IMR-90 (cell line): ENCODE data around the gene RFPL2. TPM values are rescaled to one million over a fixed set of nuclear protein-coding genes. Genes with fewer than 3 reads are reported as not detected.

Experiments used
- ATAC-seq: fragments of 200-7000 bp; cut with Tn5 transposase; 2 replicates; pipeline ENCODE4 v1.9.1; 2020; ENCODE audit warnings: low read depth, mild to moderate bottlenecking, moderate library complexity
- BruUV-seq: library from RNA; stranded (reverse); fragments of 400-500 nt; replicated peaks from 2 replicates; lab custom pipeline; 2021; lab: Mats Ljungman, UMichigan
- CTCF ChIA-PET: fragments of 300-600 bp; formaldehyde crosslinking; extraction: SDS; loops from one replicate; lab custom pipeline; 2021; ENCODE audit warnings: antibody characterized with exemption; lab: Yijun Ruan, JAX
- POLR2A ChIA-PET: fragments of 300-600 bp; sonication (Branson Sonifier 250); formaldehyde crosslinking; loops from one replicate; lab custom pipeline; 2022; ENCODE audit warnings: antibody characterized with exemption; ENCODE audit not compliant: unreplicated experiment; lab: Charles Lee
- DNase-seq: peaks from one replicate; pipeline ENCODE4 v3.0.0; 2013
- H2AFZ ChIP-seq: replicated peaks from 2 replicates; pipeline ENCODE3; 2013; ENCODE audit warnings: low read length, mild to moderate bottlenecking; ENCODE audit not compliant: poor library complexity
- H2AK5ac ChIP-seq: 2 replicates; pipeline ENCODE4 v1.6.1; 2013; ENCODE audit warnings: low read depth, low read length, inconsistent platforms
- H2AK9ac ChIP-seq: replicated peaks from 2 replicates; pipeline ENCODE3; 2013; ENCODE audit warnings: mild to moderate bottlenecking, low read depth, low read length, moderate library complexity; ENCODE audit not compliant: poor library complexity
- H2BK120ac ChIP-seq: 2 replicates; pipeline ENCODE4 v1.6.1; 2013; ENCODE audit warnings: low read depth, low read length, inconsistent platforms
- H2BK15ac ChIP-seq: 3 replicates; pipeline ENCODE4 v1.6.1; 2013; ENCODE audit warnings: low read depth, low read length, inconsistent platforms
- H2BK20ac ChIP-seq: 2 replicates; pipeline ENCODE4 v1.6.1; 2013; ENCODE audit warnings: low read depth, mild to moderate bottlenecking, inconsistent platforms, low read length, moderate library complexity
- H2BK5ac ChIP-seq: 2 replicates; pipeline ENCODE4 v1.6.1; 2013; ENCODE audit warnings: mild to moderate bottlenecking, low read depth, low read length, inconsistent platforms; ENCODE audit not compliant: poor library complexity, severe bottlenecking
- H3K14ac ChIP-seq: replicated peaks from 2 replicates; pipeline ENCODE4 v1.6.1; 2013; ENCODE audit warnings: low read depth, low read length, inconsistent platforms
- H3K18ac ChIP-seq: 2 replicates; pipeline ENCODE4 v1.6.1; 2013; ENCODE audit warnings: low read depth, low read length, control low read depth
- H3K23ac ChIP-seq: 2 replicates; pipeline ENCODE4 v1.6.1; 2013; ENCODE audit warnings: low read depth, low read length, inconsistent platforms
- H3K27ac ChIP-seq: 2 replicates; pipeline ENCODE4 v1.5.1; 2013; ENCODE audit warnings: mild to moderate bottlenecking, control low read depth, low read length; ENCODE audit not compliant: insufficient read depth
- H3K27me3 ChIP-seq: 2 replicates; pipeline ENCODE4 v1.6.1; 2013; ENCODE audit warnings: low read length; ENCODE audit not compliant: control insufficient read depth, insufficient read depth
- H3K36me3 ChIP-seq: 2 replicates; pipeline ENCODE4 v1.6.1; 2013; ENCODE audit warnings: low read length, mixed read lengths; ENCODE audit not compliant: control insufficient read depth, insufficient read depth
- H3K4ac ChIP-seq: 2 replicates; pipeline ENCODE4 v1.6.1; 2013; ENCODE audit warnings: low read depth, low read length, inconsistent platforms
- H3K4me1 ChIP-seq: 2 replicates; pipeline ENCODE4 v1.6.1; 2013; ENCODE audit warnings: low read length, mixed read lengths; ENCODE audit not compliant: control insufficient read depth, insufficient read depth
- H3K4me2 ChIP-seq: 2 replicates; pipeline ENCODE4 v1.6.1; 2013; ENCODE audit warnings: low read depth, mild to moderate bottlenecking, control low read depth, low read length, moderate library complexity
- H3K4me3 ChIP-seq: 2 replicates; pipeline ENCODE4 v1.5.1; 2013; ENCODE audit warnings: low read depth, mild to moderate bottlenecking, control low read depth, low read length, moderate library complexity; ENCODE audit not compliant: insufficient read depth
- H3K56ac ChIP-seq: 2 replicates; pipeline ENCODE4 v1.6.1; 2013; ENCODE audit warnings: low read length, inconsistent platforms; ENCODE audit not compliant: insufficient read depth; ENCODE audit errors: extremely low read depth
- H3K79me1 ChIP-seq, 2 experiments: 2 replicates each; pipeline ENCODE4 v1.6.1; 2013; ENCODE audit warnings: low read length in 2 of 2, inconsistent platforms in 1 of 2, low read depth in 1 of 2
- H3K9ac ChIP-seq: 2 replicates; pipeline ENCODE4 v1.6.1; 2013; ENCODE audit warnings: low read depth, low read length, control low read depth
- H3K9me1 ChIP-seq: 2 replicates; pipeline ENCODE4 v1.6.1; 2013; ENCODE audit warnings: low read length, inconsistent platforms; ENCODE audit not compliant: insufficient read depth
- H3K9me3 ChIP-seq: 2 replicates; pipeline ENCODE4 v1.6.1; 2013; ENCODE audit warnings: low read length; ENCODE audit not compliant: control insufficient read depth, insufficient read depth
- H4K20me1 ChIP-seq: 2 replicates; pipeline ENCODE4 v1.6.1; 2013; ENCODE audit warnings: low read length, inconsistent platforms; ENCODE audit not compliant: insufficient read depth
- H4K5ac ChIP-seq: 2 replicates; pipeline ENCODE4 v1.6.1; 2013; ENCODE audit warnings: mild to moderate bottlenecking, low read depth, low read length, control low read depth
- H4K8ac ChIP-seq, 2 experiments: 2 replicates each; pipeline ENCODE4 v1.6.1; 2013; ENCODE audit warnings: low read depth in 2 of 2, low read length in 2 of 2, control low read depth in 1 of 2, inconsistent platforms in 1 of 2
- H4K91ac ChIP-seq: 2 replicates; pipeline ENCODE4 v1.6.1; 2013; ENCODE audit warnings: low read depth, low read length, inconsistent platforms; ENCODE audit not compliant: insufficient read depth
- WGBS, 2 experiments: methylation state at CpG; one replicate each; pipeline versions ENCODE4 v1.1.5 to v1.1.7; 2013; ENCODE audit warnings: missing lambda C conversion rate in 2 of 2; ENCODE audit not compliant: insufficient read length in 1 of 2; ENCODE audit errors: extremely low coverage in 2 of 2; 5-methylcytosine and 5-hydroxymethylcytosine counted together
- dilution Hi-C: fragments of 300-500 bp; cut with HindIII; formaldehyde crosslinking; loops from one replicate; pipeline ENCODE4 v1.14.3; 2018; ENCODE audit warnings: low sequenced_read_pairs; ENCODE audit not compliant: unreplicated experiment
- in situ Hi-C: fragments of 300-500 bp; cut with MboI; formaldehyde crosslinking; loops from 3 replicates; pipeline ENCODE4 v1.14.3; 2019; ENCODE audit warnings: low sequenced_read_pairs, inconsistent platforms, mixed read lengths
- intact Hi-C: fragments of 100-400 bp; cut with micrococcal nuclease; formaldehyde crosslinking; loops from 2 replicates; pipeline ENCODE4 v1.10.0; 2022
- polyA plus RNA-seq, 3 experiments: library from polyadenylated mRNA; depleted of rRNA; stranded (reverse); fragments of >200 nt; gene quantifications; 2 replicates each; pipeline ENCODE4 v1.2.3, GENCODE V29; 2012; ENCODE audit warnings: low replicate concordance in 1 of 3
- total RNA-seq: library from RNA; depleted of rRNA; stranded (reverse); fragments of >200 nt; gene quantifications from 2 replicates; pipeline ENCODE4 v1.2.3, GENCODE V29; 2012
- TF ChIP-seq, protein P1 (sequence below): fragments of 150-350 bp; IDR thresholded peaks from 2 replicates; pipeline ENCODE4 v1.6.1; 2016; ENCODE audit warnings: low read depth, mild to moderate bottlenecking, low read length, moderate library complexity, borderline replicate concordance

RFPL2 gene
- total and polyA plus RNA-seq, 2 of the 4 experiments (the other 2 are of a cell fraction), result not detected

DNA sequence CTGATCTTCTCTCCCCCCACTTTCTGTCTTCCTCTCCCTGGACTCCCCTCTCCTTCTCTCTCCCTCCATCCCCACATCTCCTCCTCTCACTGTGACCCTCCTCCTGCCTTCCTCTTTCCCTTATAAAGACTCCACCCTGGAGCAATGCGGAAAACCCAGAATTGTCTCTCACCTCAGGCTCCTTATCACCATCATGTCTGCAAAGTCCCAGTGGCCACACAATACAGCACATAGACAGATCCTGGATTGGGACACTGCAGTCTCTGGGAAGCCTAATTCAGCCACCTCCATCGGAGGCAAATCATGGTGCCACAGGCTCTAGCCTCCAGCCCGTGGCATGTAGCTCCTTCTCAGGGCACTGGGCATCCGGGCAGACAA lies 2.7 kb downstream of the RFPL2 start:
- Histone ChIP-seq H3K9me1 (no peaks in the 10 kb centered on the region), H3K4me1 (no peaks in the 10 kb centered on the region), H3K56ac (no peak overlapping the region), H3K4ac (no peak overlapping the region), H2BK20ac (no peak overlapping the region), H3K9me3 (no peaks in the 10 kb centered on the region), H3K36me3 (no peaks in the 10 kb centered on the region), H3K14ac (no peak overlapping the region), H3K23ac (no peak overlapping the region), H4K20me1 (no peaks in the 10 kb centered on the region), H3K4me3 (no peak overlapping the region), H3K9ac (no peak overlapping the region), H3K27ac (no peak overlapping the region), H2AFZ (no peak overlapping the region), H3K27me3 (peaks cover 18% of the 10 kb centered on the region; the same call in 1 of the 2 replicates), H2BK5ac (no peak overlapping the region), H4K8ac (no peak overlapping the region), H3K79me1 (no peaks in the 10 kb centered on the region), H4K91ac (no peak overlapping the region), H2AK5ac (no peak overlapping the region), H2BK15ac (no peak overlapping the region), H2BK120ac (no peak overlapping the region), H3K4me2 (no peak overlapping the region), H4K5ac (no peak overlapping the region), H3K18ac (no peak overlapping the region), H2AK9ac (no peak overlapping the region)
- no TSS peak for BruUV-seq
- DNase-seq (no peak), ATAC-seq (no peak)
- ChIA-PET CTCF (interaction anchor here (0.5 to 1.0 kb wide), 4 partner anchors 9 to 1010 kb away, joined by 3 to 5 read pairs (median 3); no protein-coding TSS in a partner anchor), POLR2A (interaction anchor here (0.6 kb wide), 1 partner anchor 1008 kb away, joined by 4 read pairs; no protein-coding TSS in a partner anchor)
- TF ChIP-seq, protein P1, sequence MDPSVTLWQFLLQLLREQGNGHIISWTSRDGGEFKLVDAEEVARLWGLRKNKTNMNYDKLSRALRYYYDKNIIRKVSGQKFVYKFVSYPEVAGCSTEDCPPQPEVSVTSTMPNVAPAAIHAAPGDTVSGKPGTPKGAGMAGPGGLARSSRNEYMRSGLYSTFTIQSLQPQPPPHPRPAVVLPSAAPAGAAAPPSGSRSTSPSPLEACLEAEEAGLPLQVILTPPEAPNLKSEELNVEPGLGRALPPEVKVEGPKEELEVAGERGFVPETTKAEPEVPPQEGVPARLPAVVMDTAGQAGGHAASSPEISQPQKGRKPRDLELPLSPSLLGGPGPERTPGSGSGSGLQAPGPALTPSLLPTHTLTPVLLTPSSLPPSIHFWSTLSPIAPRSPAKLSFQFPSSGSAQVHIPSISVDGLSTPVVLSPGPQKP, result no peak
- WGBS, 2 experiments, result 30% methylated on average over 4 of the region's 4 CpGs; no CpG with 5 or more reads in 1 of the 2 experiments
- dilution Hi-C loops, result no loop called here
- intact Hi-C loops, result loop anchor here (1.0 kb wide), 1 partner anchor 271 kb away; no protein-coding TSS in a partner anchor
- in situ Hi-C loops, result no loop called here
